Cardiac fibroblast (primary cell): ENCODE results near the gene YBX3.

Source experiments
- DNase-seq, 2 donors: peaks; one replicate each; pipeline versions ENCODE4 v3.0.0 to v3.0.0-alpha.2; 2010; ENCODE audit warnings: low read depth in 2 of 2
- H3K4me3 ChIP-seq, 2 donors: replicated peaks in 1 of 2; 1 replicate in 1 of 2; 2 replicates in 1 of 2; pipeline ENCODE4 v1.5.1; 2011; ENCODE audit warnings: low read depth in 2 of 2, low read length in 2 of 2, mild to moderate bottlenecking in 2 of 2, moderate library complexity in 1 of 2
- CTCF ChIP-seq: IDR thresholded peaks from one replicate; pipeline ENCODE4 v1.5.1; 2011; ENCODE audit warnings: low read depth, mild to moderate bottlenecking, low read length, inconsistent platforms

Gene YBX3

GRCh38 chr12:10717410-10717809 lies 5.7 kb downstream of the YBX3 start:
- peak overlapping the region in 1 of 2 donors; percentile 2 for H3K4me3 ChIP-seq
- peak in 1 of 2 donors; percentile 61 for DNase-seq
- no peak for TF ChIP-seq CTCF

- peak; percentile 89 to 93 for DNase-seq
- no peak for TF ChIP-seq CTCF
- H3K4me3 ChIP-seq: peak overlapping the region in 1 of 2 donors; percentile 32
Measured at GRCh38 chr12:10716704-10717315, 6.3 kb downstream of the YBX3 start.

GRCh38 chr12:10716277-10716676 lies 6.8 kb downstream of the YBX3 start:
- H3K4me3 ChIP-seq: peak overlapping the region in 1 of 2 donors; percentile 32
- DNase-seq: no peak
- TF ChIP-seq CTCF: no peak

GRCh38 chr12:10715491-10715890 lies 7.6 kb downstream of the YBX3 start:
- H3K4me3 ChIP-seq: no peak overlapping the region
- DNase-seq: no peak
- no peak for TF ChIP-seq CTCF

- DNase-seq: no peak
- H3K4me3 ChIP-seq: no peak overlapping the region
- no peak for TF ChIP-seq CTCF
Measured at GRCh38 chr12:10709808-10710207, 13.3 kb downstream of the YBX3 start.

- no peak for TF ChIP-seq CTCF
- DNase-seq: no peak
- no peak overlapping the region for H3K4me3 ChIP-seq
Measured at GRCh38 chr12:10708862-10709261, 14.3 kb downstream of the YBX3 start.

- peak; percentile 65 to 72 for DNase-seq
- no peak for TF ChIP-seq CTCF
- no peak overlapping the region for H3K4me3 ChIP-seq
Measured at GRCh38 chr12:10705655-10706054, 17.5 kb downstream of the YBX3 start.
